ENCODE results near the gene AKAP11.

- TF ChIP-seq CTCF (IDR thresholded peaks at IDR 0.05) (no peak), POLR2A (IDR thresholded peaks at IDR 0.05) (no peak), POLR2AphosphoS5 (IDR thresholded peaks at IDR 0.05) (no peak), EP300 (IDR thresholded peaks at IDR 0.05) (no peak)
Observed at GRCh38 chr13:42320375-42320787, 48.4 kb downstream of the AKAP11 start.
